Measurements from ENCODE around the gene SSTR4.

Gene SSTR4

DNA sequence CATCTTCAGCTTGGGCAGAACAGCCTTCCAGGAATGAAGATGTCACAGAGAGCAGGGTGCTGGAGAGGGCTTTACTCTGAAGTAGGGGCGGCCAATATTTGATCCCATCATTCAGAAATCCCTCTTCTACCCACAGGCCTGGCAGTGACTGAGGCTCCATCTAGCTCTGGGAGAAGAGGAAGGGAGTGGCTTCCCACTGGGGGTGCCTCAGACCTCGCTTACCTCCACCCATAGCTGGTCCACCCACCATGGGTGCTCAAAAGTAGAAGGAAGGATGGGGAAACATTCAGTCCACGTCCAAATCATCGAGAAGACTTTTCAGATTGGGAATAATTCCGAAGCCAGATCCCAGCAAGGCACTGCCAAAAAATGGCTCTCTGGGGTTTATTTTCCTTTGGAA is 26.1 kb downstream of the SSTR4 start:
- Mint-ChIP-seq H3K27me3 (ENCODE audit: low read depth) (peaks cover 4% of the 10 kb centered on the region), H3K27ac (peak overlapping the region; percentile 77 to 87 (median 78))

DNA sequence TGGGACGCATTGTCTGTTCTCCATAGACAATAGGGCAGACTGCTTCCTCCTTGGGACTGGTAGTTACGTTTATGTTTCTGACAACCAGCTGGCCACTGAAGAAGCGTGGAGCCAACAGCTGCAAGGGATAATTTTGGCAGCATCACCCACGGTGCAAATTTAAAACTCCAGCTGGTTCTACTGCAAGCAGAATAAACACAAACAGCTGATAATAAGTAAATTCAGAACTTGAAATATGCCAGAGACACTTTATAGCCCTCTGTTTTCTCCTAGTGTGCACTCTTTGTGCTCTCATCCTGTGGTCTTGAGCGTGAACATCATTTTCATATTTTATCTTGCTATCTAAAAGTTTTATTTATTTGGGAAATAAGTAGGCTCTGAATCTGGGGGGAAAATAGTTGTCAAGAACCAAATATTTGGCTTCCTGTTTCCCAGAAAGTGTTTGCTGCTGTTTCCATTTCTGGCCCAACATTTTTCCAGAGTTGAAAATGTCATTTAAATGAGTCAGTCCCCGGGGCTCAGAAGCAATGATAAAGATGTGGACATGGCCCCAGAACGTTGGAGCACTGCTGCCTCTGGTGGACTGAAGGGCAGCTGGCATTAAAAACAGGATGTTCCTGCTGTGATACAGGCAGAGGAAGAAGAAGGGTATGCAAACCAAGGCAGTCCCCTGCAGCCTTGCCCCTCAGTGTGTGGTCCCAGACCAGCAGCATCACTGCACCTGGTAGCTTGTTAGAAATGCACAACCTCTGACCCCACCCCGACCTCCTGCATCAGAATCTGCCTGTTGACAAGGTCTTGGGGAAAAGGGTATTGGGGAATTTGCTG is 26.8 kb downstream of the SSTR4 start:
- Mint-ChIP-seq H3K9me3 (no peaks in the 10 kb centered on the region), H3K36me3 (ENCODE audit: low read depth) (no peaks in the 10 kb centered on the region), H3K4me1 (peaks cover 75% of the 10 kb centered on the region), H3K27me3 (ENCODE audit: low read depth) (peaks cover 4% of the 10 kb centered on the region), H3K27ac (peak overlapping the region; percentile 77 to 87 (median 78)), H3K4me3 (peak overlapping the region in 2 of 3 experiments; percentile 2 to 70)
- TF ChIP-seq, protein P1, sequence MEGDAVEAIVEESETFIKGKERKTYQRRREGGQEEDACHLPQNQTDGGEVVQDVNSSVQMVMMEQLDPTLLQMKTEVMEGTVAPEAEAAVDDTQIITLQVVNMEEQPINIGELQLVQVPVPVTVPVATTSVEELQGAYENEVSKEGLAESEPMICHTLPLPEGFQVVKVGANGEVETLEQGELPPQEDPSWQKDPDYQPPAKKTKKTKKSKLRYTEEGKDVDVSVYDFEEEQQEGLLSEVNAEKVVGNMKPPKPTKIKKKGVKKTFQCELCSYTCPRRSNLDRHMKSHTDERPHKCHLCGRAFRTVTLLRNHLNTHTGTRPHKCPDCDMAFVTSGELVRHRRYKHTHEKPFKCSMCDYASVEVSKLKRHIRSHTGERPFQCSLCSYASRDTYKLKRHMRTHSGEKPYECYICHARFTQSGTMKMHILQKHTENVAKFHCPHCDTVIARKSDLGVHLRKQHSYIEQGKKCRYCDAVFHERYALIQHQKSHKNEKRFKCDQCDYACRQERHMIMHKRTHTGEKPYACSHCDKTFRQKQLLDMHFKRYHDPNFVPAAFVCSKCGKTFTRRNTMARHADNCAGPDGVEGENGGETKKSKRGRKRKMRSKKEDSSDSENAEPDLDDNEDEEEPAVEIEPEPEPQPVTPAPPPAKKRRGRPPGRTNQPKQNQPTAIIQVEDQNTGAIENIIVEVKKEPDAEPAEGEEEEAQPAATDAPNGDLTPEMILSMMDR (IDR thresholded peaks at IDR 0.05; ENCODE audit: unreplicated experiment in 3 of 3): peak; percentile 23 to 38 (median 30)

More for the DNA sequence above, 26.1 kb downstream of the SSTR4 start:
- TF ChIP-seq, protein P1 (IDR thresholded peaks at IDR 0.05; ENCODE audit: unreplicated experiment in 3 of 3): no peak
- peaks cover 68% of the 10 kb centered on the region for H3K4me1 Mint-ChIP-seq
- H3K9me3 Mint-ChIP-seq: peaks cover 2% of the 10 kb centered on the region
- H3K4me3 Mint-ChIP-seq: peak overlapping the region in 2 of 3 experiments; percentile 2 to 70
- H3K36me3 Mint-ChIP-seq (ENCODE audit: low read depth): no peaks in the 10 kb centered on the region

DNA sequence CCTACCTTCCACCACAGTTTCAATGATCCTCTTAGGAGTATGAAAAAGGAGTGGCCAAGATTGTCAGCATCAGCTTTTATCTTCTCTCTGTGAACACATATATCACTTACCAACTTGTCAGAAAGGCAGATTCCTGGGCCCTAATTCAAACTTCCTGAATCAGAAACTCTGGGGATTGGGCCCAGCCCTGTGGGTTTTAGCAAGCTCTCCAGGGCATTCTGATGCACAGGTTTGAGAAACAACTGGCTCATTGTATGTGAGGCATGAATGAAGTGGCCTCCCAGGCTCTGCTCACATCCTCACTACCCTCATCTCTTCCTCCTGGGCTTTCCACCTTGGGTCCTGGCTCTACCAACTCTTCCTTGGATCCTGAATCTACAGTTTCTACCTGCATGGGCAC is 27.5 kb downstream of the SSTR4 start:
- Mint-ChIP-seq H3K27ac (peak overlapping the region in 2 of 3 experiments; percentile 77 to 87), H3K9me3 (no peaks in the 10 kb centered on the region), H3K4me3 (peak overlapping the region in 1 of 3 experiments; percentile 16), H3K4me1 (peaks cover 76% of the 10 kb centered on the region), H3K36me3 (ENCODE audit: low read depth) (no peaks in the 10 kb centered on the region), H3K27me3 (ENCODE audit: low read depth) (peaks cover 4% of the 10 kb centered on the region)
- TF ChIP-seq, protein P1 (IDR thresholded peaks at IDR 0.05; ENCODE audit: unreplicated experiment in 3 of 3): no peak

DNA sequence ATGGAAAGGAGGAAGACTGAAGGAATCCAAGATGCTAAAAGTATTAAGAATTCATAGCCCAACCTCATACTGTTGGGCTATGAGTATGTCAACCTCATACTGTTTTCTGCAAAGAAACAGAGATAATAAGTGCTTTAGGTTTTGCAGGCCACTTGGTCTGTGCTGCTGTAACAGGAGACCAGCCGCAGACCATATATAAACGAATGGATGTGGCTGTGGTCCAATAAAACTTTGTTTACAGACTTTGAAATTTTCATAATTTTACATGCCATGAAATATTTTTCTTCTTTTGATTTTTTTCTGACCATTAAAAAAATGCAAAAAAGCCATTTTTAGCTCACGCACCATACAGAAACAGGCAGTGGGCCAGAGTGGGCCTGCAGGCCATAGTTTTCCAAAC is 28.1 kb downstream of the SSTR4 start:
- no peak overlapping the region for H3K4me3 Mint-ChIP-seq
- H3K4me1 Mint-ChIP-seq: peaks cover 76% of the 10 kb centered on the region
- H3K36me3 Mint-ChIP-seq (ENCODE audit: low read depth): no peaks in the 10 kb centered on the region
- peak overlapping the region in 1 of 3 experiments; percentile 77 for H3K27ac Mint-ChIP-seq
- no peaks in the 10 kb centered on the region for H3K9me3 Mint-ChIP-seq
- TF ChIP-seq, protein P1 (IDR thresholded peaks at IDR 0.05; ENCODE audit: unreplicated experiment in 3 of 3): no peak
- H3K27me3 Mint-ChIP-seq (ENCODE audit: low read depth): peaks cover 4% of the 10 kb centered on the region

DNA sequence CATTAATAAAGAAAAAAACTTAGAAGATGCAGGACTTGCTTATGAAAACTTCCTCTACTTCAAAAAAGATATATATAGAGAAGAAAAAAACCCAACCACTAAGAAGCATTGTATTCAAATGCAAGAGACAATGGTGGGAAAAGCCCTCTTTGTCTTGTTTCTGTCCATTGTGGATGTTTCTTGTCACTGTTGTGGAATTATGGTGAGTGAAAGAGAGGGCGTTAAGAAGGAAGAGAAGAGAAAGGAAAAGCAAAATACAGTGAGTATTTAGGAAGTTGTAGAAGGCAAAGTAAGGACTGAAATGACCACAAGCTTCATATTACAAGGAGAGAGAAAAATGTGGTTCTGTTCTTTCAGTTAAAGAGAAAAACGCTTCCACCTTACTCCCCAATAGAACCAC is 28.5 kb downstream of the SSTR4 start:
- TF ChIP-seq, protein P1 (IDR thresholded peaks at IDR 0.05; ENCODE audit: unreplicated experiment in 3 of 3): no peak
- Mint-ChIP-seq H3K9me3 (no peaks in the 10 kb centered on the region), H3K36me3 (ENCODE audit: low read depth) (no peaks in the 10 kb centered on the region), H3K27me3 (ENCODE audit: low read depth) (peaks cover 4% of the 10 kb centered on the region), H3K4me1 (peaks cover 75% of the 10 kb centered on the region), H3K27ac (no peak overlapping the region), H3K4me3 (no peak overlapping the region)

Data from nephron (organoid).